Thoracic aorta (tissue), 2 donors: ENCODE results near the gene LRRTM4. TPM values are rescaled to one million over a fixed set of nuclear protein-coding genes. Genes with fewer than 3 reads are reported as not detected.

ENCODE experiments used
- ATAC-seq: fragments of 150-250 bp; one replicate; pipeline ENCODE4 v1.8.0; 2017; ENCODE audit warnings: low read depth; ENCODE audit not compliant: insufficient number of reproducible peaks, low FRiP score
- DNase-seq: peaks from one replicate; pipeline ENCODE4 v3.0.0-alpha.2; 2020; ENCODE audit warnings: low spot score
- H3K27ac ChIP-seq, 2 donors: fragments of 200-600 bp; sonication (generic); 1 replicate in 1 of 2; 2 replicates in 1 of 2; pipeline ENCODE4 v1.5.1; 2016; ENCODE audit warnings: mild to moderate bottlenecking in 2 of 2, moderate library complexity in 2 of 2
- H3K27me3 ChIP-seq: fragments of 200-600 bp; sonication (generic); replicated peaks from 2 replicates; pipeline ENCODE4 v1.6.0; 2016; ENCODE audit warnings: mild to moderate bottlenecking; ENCODE audit not compliant: insufficient read depth
- H3K36me3 ChIP-seq: fragments of 200-600 bp; sonication (generic); one replicate; pipeline ENCODE4 v1.5.1; 2016
- H3K4me1 ChIP-seq, 2 donors: fragments of 200-600 bp; sonication (generic); 1 replicate in 1 of 2; 2 replicates in 1 of 2; pipeline versions ENCODE4 v1.5.1 to v1.6.0; 2016; ENCODE audit warnings: low read depth in 2 of 2, mild to moderate bottlenecking in 1 of 2; ENCODE audit not compliant: control insufficient read depth in 1 of 2
- H3K4me3 ChIP-seq: fragments of 200-600 bp; sonication (generic); 2 replicates; pipeline ENCODE4 v1.5.1; 2016; ENCODE audit warnings: mild to moderate bottlenecking
- H3K9me3 ChIP-seq: fragments of 200-600 bp; sonication (generic); 2 replicates; pipeline ENCODE4 v1.5.1; 2016
- CTCF ChIP-seq: fragments of 200-600 bp; sonication (generic); IDR thresholded peaks from one replicate; pipeline ENCODE4 v1.5.1; 2019; ENCODE audit warnings: antibody characterized with exemption
- total RNA-seq, 2 donors: library from RNA; depleted of rRNA; stranded (reverse); fragments of >200 nt; gene quantifications; one replicate each; pipeline versions ENCODE4 v1.1.0 to v1.2.3, GENCODE V29; 2016

The LRRTM4 gene
- total RNA-seq, 2 donors from 2014 or later: not detected

- DNase-seq (no peak), ATAC-seq (no peak)
- Histone ChIP-seq H3K9me3 (no peaks in the 10 kb centered on the region), H3K27me3 (no peaks in the 10 kb centered on the region), H3K4me3 (no peak overlapping the region), H3K4me1 (no peaks in the 10 kb centered on the region), H3K27ac (no peak overlapping the region), H3K36me3 (no peaks in the 10 kb centered on the region)
- TF ChIP-seq CTCF: no peak
Observed at GRCh38 chr2:76984359-76984758, 537.8 kb downstream of the LRRTM4 start.

- no peaks in the 10 kb centered on the region for H3K36me3 ChIP-seq
- H3K27me3 ChIP-seq: no peaks in the 10 kb centered on the region
- H3K4me1 ChIP-seq: no peaks in the 10 kb centered on the region
- ATAC-seq (no peak), DNase-seq (no peak)
- no peak overlapping the region for H3K4me3 ChIP-seq
- no peaks in the 10 kb centered on the region for H3K9me3 ChIP-seq
- no peak for TF ChIP-seq CTCF
- H3K27ac ChIP-seq: no peak overlapping the region
Observed at GRCh38 chr2:76980067-76980787, 541.9 kb downstream of the LRRTM4 start.

GRCh38 chr2:76977846-76978727 is 544.1 kb downstream of the LRRTM4 start:
- Histone ChIP-seq H3K4me3 (no peak overlapping the region), H3K36me3 (no peaks in the 10 kb centered on the region), H3K4me1 (no peaks in the 10 kb centered on the region), H3K27me3 (no peaks in the 10 kb centered on the region), H3K27ac (no peak overlapping the region), H3K9me3 (no peaks in the 10 kb centered on the region)
- ATAC-seq (no peak), DNase-seq (no peak)
- no peak for TF ChIP-seq CTCF

- TF ChIP-seq CTCF: no peak
- DNase-seq (no peak), ATAC-seq (no peak)
- no peaks in the 10 kb centered on the region for H3K4me1 ChIP-seq
- no peak overlapping the region for H3K4me3 ChIP-seq
- no peaks in the 10 kb centered on the region for H3K9me3 ChIP-seq
- no peaks in the 10 kb centered on the region for H3K27me3 ChIP-seq
- H3K36me3 ChIP-seq: no peaks in the 10 kb centered on the region
- H3K27ac ChIP-seq: no peak overlapping the region
Observed at GRCh38 chr2:76975752-76976151, 546.4 kb downstream of the LRRTM4 start.

GRCh38 chr2:76973610-76974009 is 548.6 kb downstream of the LRRTM4 start:
- no peak overlapping the region for H3K4me3 ChIP-seq
- no peaks in the 10 kb centered on the region for H3K9me3 ChIP-seq
- no peak for TF ChIP-seq CTCF
- H3K27ac ChIP-seq: no peak overlapping the region
- no peak for DNase-seq
- H3K27me3 ChIP-seq: no peaks in the 10 kb centered on the region
- no peak for ATAC-seq
- H3K4me1 ChIP-seq: no peaks in the 10 kb centered on the region
- no peaks in the 10 kb centered on the region for H3K36me3 ChIP-seq
